ENCODE measurements around the gene IL3RA.

IL3RA gene

DNA sequence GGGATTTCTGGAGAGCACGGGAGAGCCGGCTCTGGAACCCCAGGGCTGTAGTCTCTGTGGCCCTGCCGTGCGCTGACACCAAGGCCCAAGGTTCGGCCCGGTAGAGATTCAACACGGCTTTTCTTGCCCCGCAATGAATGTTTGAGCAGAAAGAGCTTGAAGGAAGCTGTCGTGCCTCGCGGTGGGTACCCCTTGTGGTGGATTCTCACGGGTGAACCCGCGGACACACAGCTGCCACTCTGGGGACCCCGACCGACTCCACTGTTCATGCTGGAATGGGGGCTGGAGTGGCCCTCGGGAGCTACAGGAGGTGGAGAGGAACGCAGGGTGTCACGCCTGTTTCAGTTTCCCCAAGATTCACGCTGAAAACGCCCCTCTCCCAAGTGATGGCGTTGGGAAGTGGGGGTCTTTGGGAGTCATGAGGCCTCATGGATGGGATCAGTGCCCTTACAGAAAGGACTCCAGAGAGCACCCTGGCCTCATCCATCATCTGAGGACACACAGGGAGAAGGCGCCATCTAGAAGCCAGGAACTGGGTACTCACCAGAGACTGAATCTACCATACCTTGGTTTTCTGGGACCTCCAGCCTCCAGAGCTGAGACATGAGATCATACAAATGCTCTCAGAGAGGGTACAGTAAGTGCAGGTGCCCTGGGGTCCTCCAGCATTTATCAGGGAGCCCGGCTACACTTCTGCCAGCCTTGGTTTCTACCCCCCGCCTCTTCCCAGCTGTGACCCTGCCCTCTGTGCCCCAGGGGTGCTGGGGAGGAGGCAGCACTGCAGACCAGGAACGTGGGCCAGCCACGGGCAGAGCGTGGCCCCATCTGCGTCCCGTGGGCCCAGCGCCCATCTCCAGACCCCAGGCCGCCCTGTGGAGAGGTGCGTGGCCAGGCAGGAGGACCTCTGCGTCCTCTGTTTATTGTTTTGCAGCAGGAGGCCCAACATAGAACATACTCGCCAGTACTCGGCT is 49.0 kb downstream of the IL3RA start:
- no peak for DNase-seq

DNA sequence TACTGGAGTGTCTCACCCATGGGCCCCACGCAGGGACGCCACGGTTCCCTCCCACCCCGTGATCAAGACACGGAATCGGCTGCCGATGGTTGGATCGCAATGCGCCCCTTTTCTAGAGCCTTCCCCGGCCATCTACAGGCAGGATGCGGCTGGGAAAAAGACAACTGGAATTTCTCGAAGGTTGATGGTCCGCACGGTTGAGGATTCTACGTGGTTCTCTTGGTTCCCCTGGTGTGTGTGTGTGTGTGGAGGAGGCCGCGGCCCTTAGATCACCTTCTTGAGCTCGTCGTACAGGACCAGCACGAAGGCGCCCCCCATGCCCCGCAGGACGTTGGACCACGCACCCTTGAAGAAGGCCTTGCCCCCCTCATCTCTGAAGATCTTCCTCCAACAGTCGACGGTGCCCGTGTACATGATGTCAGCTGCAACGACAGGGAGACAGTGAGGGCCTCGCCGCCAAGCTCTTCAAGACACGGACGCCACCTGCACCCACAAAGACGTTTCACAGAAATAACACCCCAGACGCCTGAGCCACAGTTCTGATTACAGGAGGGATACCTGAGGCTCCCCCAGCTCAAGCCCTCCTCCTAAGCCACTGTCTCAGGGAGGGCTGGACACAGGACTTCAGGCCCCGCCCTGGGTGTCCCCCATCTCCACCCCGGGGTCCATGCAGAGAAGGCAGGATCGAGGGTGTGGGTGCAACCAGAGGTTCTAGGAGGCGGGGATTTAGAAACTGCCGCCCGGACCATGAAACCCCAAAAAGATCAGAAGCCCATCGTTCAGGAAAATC is 49.9 kb downstream of the IL3RA start:
- DNase-seq, result no peak

DNA sequence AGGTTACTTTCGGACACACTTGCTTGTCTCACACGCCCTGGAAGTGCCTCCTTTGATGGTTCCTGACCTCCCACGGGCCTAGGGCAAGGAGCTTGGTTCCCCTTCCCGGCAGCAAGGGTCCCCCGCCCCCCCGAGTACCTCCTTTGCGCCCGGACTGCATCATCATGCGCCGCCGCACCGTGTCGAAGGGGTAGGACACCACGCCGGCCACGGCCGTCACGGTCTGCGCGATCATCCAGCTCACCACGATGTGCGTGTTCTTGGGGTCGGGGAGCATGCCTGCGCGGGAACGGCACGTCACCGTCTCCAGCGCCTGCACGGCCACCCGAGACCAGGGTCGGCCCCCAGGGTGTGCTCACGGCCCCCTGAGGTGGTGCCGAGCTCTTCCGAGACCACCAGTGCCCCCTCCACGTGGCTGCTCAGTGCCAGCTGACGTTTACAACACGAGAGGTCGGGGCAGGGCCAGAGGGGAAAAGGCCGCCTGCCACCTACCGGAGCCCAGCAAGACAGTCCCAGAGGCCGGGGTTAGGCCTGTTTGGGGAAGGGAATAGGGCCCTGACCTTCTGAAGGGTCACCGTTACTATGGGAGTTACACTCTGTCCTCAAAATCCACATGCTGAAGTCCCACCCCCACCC is 50.7 kb downstream of the IL3RA start:
- DNase-seq, result no peak

DNA sequence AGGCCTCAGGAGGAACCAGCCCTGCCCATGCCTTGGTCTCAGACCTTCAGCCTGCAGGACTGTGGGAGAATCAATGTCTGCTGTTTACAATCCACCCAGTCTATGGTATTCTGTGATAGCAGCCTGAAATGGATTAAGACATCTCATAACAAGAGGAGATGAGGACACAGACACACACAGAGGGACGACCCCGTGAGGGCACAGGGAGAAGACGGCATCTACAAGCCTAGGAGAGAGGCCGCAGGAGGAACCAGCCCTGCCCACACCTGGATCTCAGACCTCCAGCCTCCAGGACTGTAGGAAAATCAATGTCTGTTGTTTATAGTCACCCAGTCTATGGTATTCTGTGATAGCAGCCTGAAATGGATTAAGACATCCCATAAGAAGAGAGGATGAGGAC is 52.1 kb downstream of the IL3RA start:
- DNase-seq, result no peak

DNA sequence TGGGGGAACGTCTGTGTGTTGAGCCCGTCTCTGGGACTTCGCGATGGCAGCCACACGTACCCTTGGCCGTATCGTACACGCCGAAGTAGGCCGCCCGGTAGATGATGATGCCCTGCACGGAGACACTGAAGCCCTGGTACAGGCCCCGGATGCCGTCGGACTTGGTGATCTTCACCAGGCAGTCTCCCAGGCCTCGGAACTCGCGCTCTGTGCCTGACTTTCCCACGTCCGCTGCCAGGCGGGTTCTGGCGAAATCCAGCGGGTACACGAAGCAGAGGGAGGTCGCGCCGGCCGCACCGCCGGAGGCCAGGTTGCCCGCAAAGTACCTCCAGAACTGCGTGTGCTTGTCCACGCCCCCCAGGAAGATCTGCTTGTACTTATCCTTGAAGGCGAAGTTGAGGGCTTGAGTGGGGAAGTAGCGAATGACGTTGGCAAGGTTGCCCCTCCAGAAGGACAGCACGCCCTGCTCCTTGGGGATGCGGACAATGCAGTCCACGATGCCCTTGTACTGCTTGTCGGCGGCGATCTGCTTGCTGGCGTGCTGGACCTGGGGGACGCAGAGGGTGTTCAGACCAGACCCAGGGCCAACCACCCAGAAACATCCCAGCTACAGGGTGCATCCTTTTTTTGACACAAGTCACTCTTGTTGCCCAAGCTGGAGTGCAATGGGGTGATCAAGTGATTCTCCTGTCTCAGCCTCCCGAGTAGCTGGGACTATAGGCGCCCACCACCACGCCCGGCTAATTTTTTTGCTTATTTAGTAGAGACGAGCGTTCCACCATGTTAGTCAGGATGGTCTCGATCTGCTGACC is 52.8 kb downstream of the IL3RA start:
- DNase-seq, result no peak

DNA sequence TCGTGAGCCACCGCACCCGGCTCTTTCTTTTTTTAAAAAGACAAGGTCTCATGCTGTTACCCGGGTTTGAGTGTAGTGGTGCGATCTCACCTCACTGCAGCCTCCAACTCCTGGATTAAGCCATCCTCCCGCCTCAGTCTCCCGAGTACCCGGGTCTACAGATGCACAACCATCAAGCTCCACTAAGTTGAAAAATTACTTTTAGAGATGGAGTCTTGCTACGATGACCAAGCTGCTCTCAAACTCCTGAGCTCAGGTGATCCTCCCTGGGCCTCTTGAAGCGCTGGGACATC is 53.4 kb downstream of the IL3RA start:
- no peak for DNase-seq

DNA sequence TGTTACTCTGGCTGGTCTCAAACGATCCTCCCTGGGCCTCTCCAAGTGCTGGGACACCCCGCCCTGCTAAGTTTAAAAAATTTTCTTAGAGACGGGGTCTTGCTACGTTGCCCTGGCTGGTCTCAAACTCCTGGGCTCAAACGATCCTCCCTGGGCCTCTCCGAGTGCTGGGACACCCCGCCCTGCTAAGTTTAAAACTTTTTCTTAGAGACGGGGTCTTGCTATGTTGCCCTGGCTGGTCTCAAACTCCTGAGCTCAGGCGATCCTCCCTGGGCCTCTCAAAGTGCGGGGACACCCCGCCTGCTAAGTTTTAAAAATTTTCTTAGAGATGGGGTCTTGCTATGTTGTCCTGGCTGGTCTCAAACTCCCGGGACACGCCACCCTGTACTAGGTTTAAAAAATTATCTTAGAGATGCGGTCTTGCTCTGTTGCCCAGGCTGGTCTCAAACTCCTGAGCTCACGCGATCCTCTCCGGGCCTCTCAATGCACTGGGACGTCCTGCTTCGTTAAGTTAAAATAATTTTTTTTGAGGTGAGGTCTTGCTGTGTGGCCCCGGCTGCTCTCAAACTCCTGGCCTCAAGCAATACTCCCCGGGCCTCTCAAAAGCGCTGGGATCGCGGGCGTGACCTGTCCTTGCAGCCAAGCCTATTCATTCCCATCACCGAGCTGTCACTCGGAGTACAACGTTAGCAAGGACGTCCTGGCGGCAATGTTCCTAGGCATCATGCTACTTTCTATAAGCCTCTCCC is 54.2 kb downstream of the IL3RA start:
- DNase-seq, result no peak

DNA sequence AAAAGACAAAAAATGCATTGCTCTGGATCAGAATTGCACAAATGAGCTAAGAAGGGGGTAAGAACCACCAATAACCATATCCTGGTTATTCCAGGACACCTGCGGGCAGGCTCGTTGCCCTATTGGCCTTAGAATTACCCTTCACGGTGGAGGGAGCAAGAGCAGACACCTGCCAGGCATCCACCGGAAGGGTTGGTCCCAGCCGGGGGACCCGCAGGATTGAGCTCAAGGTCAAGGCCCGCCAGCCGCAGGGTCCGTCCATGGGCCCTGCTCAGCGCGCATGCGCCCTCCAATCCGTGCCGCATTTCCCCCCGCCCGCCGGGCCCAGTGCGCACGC is 54.8 kb downstream of the IL3RA start:
- no peak for DNase-seq

DNA sequence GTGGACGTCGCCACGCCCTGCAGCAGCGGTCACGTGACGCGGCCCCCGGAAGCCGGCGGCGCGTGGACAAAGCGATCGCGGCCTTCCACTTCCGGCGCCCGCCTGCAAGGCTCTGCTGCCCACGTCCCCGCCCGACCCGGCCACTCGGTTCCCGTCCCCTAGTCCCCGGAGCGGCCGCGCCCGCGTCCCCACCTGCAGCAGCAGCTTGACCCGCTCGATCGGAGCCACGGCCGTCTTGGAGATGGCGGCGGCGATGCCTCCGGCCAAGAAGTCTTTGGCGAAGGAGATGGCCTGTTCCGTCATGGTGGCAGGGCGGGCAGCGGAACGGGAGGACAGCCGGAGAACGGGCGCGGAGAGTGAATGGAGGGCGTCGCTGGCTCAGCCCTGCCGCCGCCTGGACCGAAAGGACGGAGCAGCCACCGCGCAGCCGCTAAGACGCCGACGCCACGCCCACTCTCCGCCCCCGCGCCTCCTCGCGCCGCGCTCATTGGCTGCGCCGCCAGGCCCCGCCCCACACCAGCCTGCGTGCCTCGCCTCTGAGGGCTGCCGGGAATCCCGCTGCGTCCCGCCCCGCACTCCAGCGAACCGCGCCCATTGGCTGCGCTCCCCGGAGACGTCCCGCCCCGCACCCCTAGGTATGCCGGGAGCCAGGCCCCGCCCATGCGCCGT is 55.3 kb downstream of the IL3RA start, which contains the start of gene SLC25A6:
SLC25A6 (minus strand) TSS at position 407 of the 669 bp plus-strand sequence; CDS start at position 303, 104 bp downstream.
- DNase-seq, result peak; percentile 98

DNA sequence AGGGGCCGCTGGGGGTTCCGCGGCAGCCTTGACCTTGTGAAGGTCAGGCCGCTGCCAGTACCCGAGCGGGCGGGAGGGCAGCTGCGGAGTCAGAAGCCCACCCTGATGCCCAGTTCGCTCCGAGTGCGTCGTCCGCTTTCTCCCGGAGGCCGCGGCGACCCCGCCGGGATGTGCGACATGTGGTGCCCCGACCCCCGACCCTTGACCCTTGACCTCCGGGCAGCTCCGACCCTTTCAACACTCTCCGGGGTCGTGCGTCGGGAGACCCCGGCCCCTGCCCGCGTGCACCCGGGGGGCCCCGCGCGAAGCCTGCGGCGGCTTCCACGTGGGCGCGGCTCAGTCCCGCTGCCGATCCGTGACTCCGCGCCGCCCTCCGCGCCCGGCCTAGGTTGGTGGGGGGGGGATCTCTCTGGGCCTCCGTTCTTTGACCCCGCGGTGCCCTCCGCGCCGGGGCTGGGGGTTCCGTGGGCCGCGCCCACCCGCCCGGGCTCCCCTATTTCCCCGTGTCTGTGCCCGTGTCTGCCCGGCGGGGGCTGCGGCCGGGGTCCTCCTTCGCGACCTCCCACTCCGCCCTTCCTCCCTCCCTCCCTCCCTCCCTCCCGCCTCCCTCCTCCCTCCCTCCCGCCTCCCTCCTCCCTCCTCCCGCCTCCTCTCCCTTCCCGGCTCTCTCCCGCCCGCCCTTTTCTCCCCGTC is 55.9 kb downstream of the IL3RA start:
- DNase-seq, result no peak

DNA sequence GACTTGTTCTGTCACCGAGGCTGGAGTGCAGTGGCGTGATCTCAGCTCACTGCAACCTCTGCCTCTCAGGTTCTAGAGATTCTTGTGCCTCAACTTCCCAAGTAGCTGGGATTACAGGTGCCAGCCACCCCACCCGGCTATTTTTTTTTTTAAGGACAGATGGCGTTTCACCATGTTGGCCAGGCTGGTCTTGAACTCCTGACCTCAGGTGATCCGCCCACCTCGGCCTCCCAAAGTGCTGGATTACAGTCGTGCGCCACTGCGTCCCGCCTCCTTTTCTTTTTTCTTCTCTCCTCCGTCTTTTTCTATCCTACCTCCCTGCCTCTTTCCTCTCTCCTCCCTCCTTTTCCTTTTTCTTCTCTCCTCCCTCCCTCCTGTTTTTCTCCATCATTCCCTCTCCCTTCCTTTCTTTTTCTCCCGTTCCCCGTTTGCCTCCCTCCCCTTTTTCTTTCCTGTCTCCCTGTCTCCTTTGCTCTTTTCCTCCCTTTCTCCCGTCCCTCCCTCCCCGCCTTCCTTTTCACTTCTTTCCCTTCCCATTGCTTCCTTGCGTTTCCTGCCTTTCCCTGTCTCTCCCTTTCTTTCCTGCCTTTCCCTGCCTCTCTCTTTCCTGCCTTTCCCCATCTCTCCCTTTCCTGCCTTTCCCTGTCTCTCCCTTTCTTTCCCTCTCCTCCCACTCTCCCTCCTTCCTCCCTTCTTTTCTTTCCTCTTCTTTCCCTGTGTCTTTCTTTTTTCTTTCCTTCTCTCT is 57.5 kb downstream of the IL3RA start:
- no peak for DNase-seq

DNA sequence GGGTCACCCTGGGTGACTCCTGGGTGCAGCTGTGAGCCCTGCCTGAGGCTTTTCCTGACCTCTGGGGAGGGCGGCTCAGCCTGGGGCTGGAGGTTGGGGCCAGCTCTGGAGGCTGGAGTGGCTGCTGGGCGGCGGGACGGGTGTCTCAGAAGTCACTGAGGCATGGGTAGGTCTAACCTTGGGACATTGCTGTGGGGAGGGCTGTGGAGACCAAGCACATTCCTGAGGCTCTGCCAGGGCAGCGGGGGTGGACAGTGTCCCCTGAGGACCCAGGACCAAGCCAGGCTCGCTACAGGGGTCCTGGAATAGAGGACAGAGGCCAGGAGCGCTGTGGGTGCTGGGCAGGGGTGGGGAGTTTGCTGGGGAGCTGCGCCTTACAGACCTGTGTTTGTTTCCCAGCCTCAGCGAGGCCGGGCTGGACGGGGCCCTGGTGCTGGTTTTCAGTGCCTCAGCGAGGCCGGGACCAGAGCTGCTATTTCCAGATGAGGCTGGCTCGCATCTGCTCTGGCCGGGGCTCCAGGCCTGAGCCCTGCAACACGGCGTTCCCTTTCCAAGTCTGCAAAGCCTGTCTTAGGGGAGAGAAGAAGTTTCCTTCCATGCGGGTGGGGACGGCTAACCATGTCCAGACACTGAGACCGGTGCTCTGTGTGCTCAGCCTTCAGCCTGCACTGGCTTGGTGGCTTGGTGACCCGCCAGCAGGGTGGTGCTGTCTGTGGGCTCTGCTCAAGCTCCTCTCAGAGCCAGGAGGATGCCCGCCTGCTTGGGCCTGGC is 58.3 kb downstream of the IL3RA start:
- DNase-seq, result no peak

DNA sequence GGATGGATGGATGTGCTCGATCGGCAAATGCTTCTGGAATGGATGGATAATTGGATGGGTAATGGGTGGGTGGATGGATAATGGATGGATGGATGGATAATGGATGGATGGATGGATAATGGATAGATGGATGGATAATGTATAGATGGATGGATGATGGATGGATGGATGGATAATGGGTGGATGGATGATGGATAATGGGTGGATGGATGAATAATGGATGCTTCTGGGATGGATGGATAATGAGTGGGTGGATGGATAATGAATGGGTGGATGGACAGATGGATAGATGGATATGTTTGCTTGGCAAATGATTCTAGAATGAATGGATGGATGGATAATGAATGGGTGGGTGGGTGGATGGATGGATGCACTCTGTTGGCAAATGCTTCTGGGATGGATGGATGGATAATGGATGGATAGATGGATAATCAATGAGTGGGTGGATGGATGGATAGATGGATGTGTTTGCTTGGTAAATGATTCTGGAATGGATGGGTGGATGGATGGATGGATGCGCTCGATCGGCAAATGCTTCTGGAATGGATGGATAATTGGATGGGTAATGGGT is 59.1 kb downstream of the IL3RA start:
- DNase-seq, result no peak

DNA sequence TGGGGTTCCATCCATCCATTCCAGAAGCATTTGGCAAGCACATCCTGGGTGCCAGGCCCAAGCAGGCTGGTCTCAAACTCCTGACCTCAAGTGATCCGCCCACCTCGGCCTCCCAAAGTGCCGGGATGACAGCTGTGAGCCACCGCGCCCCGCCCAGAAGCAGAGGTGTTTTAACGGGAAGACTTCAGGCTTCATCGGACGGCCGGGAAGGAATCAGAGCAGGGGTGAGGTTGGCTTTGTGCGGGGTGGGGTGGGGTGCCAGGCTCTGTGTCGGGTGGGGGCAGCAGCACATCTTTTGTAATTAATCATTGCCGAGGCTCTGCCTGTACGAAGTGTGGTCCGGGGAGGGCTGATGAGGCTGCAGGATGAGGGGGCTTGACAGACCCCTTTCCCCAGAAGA is 60.4 kb downstream of the IL3RA start:
- no peak for DNase-seq

DNA sequence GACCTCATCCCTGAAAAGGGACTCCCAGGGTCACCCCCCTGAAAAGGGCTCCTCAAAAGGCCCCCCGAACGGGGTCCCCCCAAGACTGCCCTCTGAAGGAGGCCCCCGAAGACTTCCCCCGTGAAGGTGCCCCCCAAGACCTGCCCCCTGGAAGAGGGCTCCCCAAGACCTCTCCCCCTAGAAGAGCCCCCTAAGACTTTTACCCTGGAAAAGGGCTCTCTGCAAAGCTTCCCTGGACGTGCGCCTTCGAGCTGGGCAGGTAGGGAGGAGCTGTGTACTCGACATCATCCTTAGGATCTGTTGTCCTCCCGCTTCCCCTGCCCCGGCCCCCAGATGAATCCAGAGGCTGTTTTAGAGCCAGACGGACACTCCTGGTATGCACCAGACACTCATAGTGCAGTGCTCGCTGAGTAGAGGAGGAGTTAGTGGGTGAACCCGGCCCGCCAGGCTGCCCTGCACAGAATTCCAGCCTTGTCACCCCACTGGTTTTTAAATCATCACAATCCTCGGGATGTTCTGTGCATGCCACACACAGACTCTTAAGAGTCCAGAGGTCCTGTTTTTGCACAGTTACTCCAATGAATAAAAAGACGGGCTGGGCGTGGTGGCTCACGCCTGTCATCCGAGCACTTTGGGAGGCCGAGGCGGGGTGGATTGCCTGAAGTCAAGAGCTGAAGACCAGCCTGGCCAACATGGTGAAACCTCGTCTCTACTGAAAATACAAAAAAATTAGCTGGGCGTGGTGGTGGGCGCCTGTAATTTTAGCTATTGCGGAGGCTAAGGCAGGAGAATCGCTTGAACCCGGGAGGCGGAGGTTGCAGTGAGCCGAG is 61.1 kb downstream of the IL3RA start:
- no peak for DNase-seq

DNA sequence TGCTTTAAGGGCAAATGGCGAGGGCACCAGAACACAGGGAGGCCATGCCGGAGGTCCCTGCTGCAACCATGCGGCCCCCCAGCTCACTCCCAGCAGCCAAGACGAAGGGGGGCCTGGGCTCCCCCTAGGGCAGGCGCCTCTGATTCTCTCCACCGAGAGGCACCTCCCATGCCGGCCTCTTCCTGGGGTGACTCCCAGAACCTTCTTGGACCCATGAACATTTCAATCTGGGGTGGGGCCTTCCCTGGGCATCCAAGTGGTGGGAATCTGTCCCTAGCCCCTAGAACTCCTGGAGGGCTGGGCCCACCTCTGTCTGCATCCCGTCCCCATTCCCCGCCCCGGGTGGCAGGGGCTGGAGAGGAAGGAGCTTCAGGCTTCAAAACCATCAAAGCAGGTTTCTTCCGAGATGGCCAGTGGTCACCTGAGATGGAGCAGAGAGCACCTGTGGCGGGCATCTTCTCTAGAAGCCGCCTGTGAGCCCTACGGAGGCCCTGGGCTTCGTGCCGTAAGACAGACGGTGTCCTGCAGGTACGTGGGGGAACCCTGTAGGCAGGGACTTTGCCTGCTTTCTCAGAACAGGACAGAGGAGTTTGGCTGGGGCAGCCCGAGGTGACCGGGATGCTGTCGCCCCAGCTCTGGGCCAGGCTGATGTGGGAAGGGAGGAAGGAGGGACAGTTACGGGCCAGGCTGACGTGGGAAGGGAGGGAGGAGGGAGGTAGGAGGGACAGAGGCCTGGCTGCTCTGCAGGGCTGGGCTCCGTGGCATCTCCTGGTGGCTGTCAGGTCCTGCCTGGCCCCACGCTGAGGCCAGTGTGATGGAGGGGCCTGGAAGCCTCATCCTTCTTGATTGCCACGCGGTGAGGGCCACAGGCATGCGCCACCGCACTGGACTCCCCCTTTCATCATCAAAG is 62.1 kb downstream of the IL3RA start:
- no peak for DNase-seq

DNA sequence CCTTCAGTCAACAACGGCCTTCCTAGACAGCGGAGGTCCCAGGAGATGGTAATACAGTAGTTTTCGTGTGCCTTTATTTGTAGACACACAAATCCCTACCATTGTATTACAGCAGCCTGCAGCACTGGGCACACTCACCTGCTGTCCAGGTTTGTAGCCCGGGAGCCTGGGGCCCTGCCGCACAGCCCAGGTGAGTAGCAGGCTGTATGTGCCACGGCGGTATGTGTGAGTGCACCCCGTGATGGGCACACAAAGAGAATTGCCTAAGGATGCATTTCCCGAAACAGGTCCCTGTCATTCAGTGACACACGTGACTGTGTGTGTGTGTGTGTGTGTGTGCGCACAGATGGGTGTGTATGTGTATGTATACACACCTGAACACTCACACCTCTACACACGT is 63.5 kb downstream of the IL3RA start:
- no peak for DNase-seq
